H1 (cell line): ENCODE data around the gene PRG3.

ENCODE experiments used
- ATF2 ChIP-seq: IDR thresholded peaks from 2 replicates; pipeline ENCODE4 v1.6.1; 2012; ENCODE audit warnings: low read length, inconsistent platforms
- CTCF ChIP-seq, 3 experiments: IDR thresholded peaks; 1 replicate in 2 of 3; 2 replicates in 1 of 3; pipeline versions ENCODE4 v1.5.1 to v1.6.1; 2011; ENCODE audit warnings: low read length in 3 of 3, mild to moderate bottlenecking in 3 of 3, inconsistent platforms in 2 of 3, low read depth in 1 of 3, moderate library complexity in 1 of 3; ENCODE audit not compliant: insufficient read depth in 1 of 3; ENCODE audit errors: control extremely low read depth in 1 of 3
- JUND ChIP-seq: IDR thresholded peaks from 2 replicates; pipeline ENCODE4 v1.6.1; 2011; ENCODE audit warnings: mild to moderate bottlenecking, improper control_type of control experiment, low read length
- POLR2A ChIP-seq, 2 experiments: IDR thresholded peaks; 1 replicate in 1 of 2; 2 replicates in 1 of 2; pipeline ENCODE4 v1.6.1; 2011; ENCODE audit warnings: low read depth in 2 of 2, low read length in 2 of 2, mild to moderate bottlenecking in 2 of 2; ENCODE audit errors: control extremely low read depth in 1 of 2
- POLR2AphosphoS5 ChIP-seq: IDR thresholded peaks from 2 replicates; pipeline ENCODE4 v1.6.1; 2011; ENCODE audit warnings: low read depth, low read length

- TF ChIP-seq CTCF (IDR thresholded peaks at IDR 0.05; ENCODE audit: control extremely low read depth in 1 of 3, insufficient read depth in 1 of 3, low read depth in 1 of 3, low read length in 3 of 3) (no peak), POLR2AphosphoS5 (no peak), ATF2 (no peak), POLR2A (IDR thresholded peaks at IDR 0.05; ENCODE audit: control extremely low read depth in 1 of 2, low read depth in 2 of 2, low read length in 2 of 2) (no peak), JUND (no peak)
These were observed 48.1 kb downstream of the PRG3 start for GRCh38 chr11:57332694-57333440.
